ENCODE results near the gene PKLR.

Gene PKLR

DNA sequence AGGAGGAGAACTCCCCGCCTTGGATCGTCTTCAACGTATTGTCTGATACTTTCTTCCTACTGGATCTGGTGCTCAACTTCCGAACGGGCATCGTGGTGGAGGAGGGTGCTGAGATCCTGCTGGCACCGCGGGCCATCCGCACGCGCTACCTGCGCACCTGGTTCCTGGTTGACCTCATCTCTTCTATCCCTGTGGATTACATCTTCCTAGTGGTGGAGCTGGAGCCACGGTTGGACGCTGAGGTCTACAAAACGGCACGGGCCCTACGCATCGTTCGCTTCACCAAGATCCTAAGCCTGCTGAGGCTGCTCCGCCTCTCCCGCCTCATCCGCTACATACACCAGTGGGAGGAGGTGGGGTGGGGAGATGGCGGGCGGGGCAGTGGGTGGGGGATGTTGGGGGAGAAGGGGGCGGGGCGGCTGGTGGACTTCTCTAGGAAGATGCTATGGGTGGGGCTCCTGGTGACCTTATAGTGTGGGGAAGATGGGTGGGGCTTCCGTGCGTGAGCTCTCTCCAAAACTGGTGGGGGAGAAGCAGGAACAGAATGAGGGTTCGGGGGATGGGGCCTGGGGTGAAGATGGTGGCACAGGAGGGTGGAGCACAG, 18.6 kb downstream of the PKLR start:
- DNase-seq, result no peak

DNA sequence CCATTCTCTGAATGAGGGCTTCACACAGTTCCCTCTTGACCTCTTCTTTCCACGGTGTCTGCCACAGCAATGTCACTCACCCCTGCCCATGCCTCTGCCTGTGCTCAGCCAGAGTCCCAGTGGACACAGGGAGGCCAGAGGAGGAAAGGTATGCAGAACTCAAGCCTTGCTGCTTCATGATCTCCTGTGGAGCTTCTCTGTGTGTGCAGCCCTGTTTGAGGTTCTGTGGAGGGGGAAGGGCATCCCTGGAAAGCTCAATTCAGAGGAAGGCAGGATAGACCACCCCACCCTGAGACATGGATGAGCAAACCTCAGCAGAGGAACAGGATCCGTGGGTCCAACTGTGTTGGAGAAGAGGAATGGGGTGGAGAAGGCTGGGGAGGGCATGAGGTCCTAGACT, 22.0 kb downstream of the PKLR start:
- DNase-seq, result no peak

DNA sequence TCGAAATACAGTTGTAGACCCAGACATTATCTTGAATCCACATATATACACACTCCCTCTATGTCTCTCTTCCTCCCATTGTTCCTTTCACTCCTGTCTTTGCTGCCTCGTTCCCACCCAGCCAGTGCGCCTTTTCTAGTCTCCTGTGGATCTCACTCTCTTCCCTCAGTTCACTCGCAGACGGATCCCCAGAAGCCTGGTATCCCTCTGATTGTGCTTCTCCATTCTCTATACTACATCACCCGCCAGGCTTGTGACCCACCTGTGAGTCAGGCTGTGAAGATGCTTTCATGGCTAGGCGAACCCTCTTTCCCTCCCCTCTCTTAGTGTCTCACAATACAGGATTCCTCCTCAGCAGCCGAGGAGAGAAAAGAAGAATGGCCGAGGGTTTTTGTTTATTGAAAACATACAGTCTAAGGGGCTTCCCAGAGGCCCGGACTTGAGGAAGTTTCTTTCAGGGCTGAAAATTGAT, 22.5 kb downstream of the PKLR start:
- no peak for DNase-seq

DNA sequence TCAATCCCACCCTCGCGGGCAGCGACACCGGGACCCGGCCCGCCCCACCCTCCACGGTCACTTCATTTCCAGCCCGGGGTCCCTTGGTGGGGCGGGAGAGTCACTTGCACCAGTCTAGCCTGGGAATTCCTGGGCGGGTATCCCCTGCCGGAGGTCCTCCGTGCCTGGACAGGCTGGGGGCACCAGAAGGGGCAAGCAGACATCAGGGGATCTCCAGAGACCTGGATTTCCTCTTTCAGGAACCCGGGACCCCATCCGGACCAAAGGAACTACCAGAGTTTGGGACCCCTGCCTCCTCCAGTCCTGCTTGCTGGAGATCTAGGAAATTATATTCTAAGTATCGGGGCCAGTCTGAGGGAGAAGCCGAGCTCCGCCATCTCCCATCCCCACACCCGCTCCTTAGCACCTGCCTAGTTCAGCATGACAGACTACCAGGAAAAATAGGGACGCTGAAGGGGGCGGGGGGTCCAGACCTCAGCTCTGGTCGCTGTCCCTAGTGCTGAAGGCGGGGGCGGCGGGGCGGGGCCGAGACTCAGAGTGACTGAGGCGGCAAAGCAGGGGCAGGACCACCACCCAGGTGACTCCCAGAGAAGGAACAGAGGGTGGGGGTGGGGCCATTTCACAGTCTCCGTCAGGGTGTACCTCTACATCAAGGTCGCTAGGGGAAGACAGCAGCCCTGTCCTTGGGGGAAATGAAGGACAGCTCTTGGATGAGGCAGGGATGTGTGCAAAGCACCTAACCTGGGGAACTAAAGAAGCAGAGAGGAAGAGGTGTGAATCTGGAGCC, 23.1 kb downstream of the PKLR start:
- DNase-seq, result peak; percentile 53

DNA sequence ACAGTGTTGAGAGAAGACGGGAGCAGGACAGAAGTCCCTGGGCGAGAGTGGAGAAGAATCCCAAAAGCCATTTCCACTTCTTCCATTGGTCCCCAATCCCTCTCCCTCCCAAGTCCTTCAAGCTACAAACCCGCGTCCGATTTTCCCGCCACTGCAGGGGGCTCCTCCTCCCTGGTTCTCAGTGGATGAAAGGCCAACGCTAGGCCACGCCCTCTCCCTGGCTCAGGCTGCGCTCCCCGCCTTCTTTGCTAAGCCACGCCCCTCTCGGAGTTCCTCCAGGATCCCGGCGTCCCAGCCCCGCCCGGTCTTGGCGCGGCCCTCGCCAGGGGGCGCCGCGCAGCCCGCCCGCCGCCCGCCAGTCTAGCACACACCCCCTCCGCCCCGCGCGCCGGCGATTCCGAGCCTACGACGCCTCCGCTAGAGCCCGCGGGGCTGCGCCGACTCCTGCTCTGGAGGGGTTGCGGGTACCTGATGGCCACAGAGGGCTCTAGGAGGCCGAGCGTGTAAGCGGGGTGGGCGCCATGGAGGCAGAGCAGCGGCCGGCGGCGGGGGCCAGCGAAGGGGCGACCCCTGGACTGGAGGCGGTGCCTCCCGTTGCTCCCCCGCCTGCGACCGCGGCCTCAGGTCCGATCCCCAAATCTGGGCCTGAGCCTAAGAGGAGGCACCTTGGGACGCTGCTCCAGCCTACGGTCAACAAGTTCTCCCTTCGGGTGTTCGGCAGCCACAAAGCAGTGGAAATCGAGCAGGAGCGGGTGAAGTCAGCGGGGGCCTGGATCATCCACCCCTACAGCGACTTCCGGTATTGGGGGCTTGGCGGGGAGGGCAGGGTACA, 24.0 kb downstream of the PKLR start, which contains the start of gene HCN3:
TSS of gene HCN3 (plus strand) at position 394 of the 832 bp plus-strand sequence. CDS start at position 522, 128 bp downstream.
- peak; percentile 98 for DNase-seq

DNA sequence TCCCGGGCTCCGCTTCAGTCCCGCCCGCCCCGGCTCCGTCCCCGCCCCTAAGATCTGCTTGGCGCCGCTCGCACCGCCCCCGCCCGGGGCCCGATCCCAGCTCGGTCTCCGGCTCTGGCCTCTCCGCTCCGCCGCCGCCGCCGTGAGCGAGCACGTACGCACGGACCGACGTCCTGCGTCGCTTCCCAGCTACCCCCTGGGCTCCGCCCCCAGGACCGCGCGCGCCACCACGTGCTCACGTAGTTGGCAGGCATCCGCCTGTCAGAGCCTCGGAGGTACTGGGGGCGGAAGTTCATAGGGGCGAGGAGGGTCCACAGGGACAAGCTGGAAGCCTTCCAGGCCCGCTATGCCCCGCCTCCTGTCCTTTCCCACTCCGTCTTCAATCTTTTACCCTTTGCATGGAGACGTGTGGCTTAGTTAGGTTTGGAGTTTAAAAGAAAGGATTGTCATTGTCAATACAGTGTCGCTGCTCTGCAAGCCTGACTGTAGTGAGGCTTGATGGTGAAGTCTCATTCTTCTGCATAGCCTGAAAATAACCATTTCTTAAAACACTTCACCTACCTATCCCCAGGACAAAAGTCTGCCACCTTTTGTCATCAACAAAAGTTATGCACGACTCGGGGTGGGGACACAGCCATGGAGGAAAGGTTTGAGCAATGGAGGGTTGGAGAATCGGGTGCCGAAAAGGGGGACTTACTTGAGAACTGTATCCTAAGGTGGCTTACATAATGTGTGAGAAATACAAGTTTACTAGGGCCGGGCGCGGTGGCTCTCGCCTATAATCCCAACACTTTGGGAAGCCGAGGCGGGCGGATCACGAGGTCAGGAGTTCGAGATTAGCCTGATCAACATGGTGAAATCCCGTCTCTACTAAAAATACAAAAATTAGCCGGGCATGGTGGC, 27.6 kb downstream of the PKLR start, which contains the start of gene CLK2:
TSS of gene CLK2 (minus strand) at position 162 of the 903 bp plus-strand sequence. CDS start 2,527 bp downstream, outside the sequence.
- peak; percentile 86 for DNase-seq

DNA sequence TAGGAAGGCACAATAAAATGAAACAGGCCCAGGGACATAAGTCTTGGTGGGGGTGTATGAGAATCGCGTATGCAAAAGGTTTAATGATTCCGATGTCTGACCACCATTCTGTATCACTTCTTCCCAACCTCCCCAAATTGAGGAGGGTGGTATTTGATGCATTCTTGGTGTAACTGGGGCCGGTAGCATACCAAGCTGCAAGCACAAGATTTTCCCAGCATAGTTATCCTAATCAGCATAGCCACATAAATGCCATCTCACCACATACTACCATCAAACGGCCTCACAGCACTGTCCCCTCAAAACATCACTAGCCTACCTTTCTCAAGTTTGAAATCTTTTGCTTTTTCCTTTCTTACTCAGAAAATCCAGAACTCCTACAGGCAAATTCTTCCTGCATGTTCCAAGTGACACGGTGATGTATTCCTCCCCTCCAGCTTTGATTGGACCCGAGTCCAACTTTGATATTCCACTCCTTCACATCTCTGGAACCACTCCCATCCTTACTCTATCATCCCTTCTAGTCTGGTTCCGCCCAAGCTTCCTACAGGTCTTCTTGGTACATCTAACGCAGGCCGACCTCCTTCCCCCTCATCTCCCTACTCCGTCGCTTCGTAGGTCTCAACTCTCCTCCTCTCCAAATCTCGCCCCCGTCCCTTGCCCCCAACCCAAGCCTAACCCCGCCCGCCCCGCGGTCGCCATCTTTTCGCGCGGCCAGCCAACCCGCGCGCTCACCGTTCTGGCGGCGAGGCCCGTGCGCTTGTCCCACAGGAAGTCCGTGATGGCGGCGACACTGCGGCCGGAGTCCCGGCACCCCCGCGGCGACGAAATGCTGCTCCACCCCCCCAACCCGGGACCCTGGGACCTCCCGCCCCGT, 28.5 kb downstream of the PKLR start:
- peak; percentile 44 for DNase-seq

DNA sequence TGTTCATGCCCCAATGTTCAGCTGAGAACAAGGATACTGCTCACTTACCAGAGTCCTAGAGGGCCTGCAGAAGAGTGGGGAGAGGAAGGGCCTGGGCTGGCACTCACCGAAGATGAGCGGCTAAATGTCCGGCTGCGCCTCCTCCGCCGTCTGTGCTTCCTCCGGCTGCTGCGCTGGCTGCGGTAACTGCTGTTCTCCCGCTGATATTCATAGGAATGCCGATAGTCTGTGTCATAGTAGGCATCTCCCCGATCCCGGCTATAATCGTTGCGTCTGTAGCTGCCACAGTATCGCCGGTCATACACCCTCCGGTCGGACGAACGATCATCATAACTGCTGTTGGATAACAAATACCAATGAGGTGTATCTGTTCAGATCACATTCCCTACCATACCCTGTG, 31.9 kb downstream of the PKLR start:
- no peak for DNase-seq

DNA sequence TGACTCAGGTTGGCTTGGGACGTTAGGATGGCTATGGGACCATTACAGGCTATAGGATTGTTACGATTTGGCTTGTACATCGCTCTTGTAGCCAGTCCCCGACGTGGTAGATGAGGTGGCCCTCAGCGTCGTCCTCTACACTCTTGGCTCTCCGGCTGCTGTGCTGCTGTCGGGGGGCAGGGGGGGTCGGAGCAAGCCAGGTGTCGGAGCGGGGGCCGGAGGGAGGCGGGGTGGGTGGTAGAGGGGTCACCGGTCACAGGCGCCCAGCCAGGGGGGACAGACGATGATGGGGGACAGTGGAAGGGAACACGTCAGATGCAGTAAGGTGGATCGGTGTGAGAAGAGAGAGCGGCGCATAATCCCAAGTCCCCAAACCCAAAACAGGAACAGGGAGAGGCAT, 32.6 kb downstream of the PKLR start:
- no peak for DNase-seq

DNA sequence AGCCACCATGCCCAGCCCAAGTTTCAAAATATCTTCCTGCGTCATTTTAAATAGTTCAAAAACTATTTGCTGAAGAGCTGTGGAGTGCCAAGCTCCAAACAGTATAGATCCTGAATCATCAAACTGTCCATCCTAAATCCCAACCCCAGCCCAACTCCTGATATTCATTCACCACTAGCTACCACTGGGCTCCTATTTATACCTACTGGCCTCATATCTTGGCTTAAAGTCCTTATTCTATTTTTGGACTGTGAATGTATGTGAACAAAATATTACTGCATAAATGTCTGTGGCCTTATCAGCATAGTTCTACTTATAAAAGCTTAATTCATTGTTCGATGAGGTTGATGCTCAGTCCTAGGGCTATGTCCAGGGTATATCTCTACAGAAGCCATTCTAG, 33.9 kb downstream of the PKLR start:
- no peak for DNase-seq

DNA sequence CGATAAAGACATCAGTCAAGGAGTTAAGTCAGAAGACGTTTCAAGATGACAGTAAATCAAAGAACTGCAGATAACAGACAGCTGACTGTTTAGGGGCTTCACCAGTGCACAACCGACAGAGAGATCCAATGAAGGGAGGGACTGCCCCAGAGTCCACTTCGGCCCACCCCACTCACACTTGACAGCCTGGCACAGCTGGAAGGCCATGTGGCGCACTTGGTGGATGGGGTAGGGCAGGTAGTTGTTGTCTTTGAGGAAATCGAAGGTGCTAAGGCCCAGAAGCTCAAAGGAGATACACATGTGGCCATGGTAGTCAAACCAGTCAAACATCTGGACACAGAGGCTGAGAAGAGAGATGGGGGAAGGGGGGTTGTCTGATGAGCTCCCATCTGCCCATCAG, 34.7 kb downstream of the PKLR start:
- no peak for DNase-seq

DNA sequence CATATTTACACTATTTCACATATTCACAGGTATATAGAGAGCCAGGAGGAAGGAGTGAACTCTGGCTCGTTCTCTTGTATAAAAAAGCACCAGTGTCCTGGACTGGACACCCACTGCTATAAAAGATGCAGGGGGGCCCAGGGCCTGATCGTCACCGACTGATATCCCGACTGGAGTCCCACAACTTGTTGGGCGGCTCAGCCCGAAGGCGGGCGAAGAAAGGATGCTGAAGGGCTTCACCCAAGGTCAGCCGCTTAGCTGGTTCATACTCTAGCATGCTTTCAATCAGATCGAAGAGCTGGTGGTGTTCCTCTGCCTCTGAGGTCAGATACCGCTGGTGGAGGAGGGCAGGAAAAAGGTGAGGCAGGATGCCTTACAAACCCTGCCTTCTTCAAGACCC, 38.2 kb downstream of the PKLR start:
- DNase-seq, result no peak

DNA sequence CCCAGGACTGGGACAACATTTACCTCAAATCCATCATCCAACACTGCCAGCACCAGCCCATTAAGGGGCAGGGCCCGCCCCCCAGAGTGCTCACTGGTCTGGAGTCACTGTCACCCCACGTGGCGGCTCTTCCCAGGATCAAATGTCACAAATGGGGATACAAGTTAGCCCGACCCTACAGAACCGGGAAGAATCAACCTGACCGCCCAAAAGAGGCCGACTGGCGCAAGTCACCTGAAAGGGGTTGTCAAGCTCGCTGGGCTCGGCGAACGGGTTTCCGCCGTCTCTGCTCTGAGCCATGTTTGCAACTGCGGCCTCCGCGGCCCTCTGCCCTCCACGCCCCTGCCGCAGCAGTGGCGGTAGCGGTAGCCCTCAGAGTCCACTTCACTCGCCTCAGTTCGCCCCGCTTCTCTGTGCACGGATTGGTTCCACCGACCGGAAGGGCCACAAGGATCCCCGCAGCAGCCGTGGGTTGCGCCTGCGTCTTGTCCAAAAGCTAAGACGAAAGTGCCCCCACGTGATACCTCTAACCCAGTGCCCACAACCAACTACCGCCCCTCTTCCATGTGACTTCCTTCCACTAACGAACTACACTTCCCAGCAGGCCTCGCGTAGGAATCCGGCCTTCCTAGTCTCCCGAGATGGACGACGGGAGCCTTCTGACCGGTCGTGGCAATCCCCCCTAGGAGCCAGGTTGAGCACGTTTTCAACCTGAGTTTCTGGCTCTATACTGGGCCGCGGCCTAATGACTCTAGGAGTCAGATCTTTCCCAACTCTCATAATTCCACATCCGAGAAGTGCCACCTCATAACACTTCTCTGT, 39.2 kb downstream of the PKLR start, which contains the start of gene SCAMP3:
TSS of gene SCAMP3 (minus strand) at position 509 of the 822 bp plus-strand sequence. CDS start at position 300, 209 bp downstream.
- peak; percentile 97 for DNase-seq

DNA sequence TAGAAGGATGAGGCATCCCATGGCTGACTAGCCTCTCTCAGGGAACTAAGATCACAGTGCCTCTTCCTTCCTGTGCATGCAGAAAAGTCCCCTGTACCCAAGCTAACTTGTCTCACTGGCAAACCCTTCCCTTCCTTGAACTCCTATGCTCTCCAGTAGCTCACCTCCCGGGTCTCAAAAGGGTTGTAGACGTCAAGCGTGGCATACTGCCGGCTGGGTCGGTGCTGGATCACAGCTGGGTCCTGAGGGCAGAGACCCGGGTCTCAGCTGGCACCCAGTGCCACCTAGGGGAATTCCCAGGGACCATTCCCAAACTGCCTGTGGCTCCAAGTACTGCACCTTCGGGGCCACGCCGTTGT, 39.8 kb downstream of the PKLR start:
- no peak for DNase-seq

DNA sequence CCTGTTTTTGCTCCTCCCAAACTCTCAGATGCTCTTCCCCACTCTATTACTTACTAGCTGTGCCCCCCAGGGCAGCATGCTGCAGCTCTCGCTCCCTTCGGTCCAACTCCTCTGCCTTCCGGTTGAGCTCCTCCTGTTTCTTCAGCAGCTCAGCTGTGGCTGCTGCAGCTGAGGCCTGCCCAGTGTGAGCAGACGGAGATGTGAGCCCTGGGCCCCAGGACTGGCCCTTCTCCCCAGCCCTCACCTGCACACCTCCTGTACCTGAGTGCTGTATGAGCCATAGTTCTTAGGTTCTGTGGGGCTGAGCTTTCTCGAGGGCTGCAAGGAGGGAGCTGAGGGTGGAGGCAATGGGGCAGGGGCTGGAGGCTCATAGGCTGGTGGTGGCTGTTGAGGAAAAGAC, 41.0 kb downstream of the PKLR start:
- DNase-seq, result no peak

DNA sequence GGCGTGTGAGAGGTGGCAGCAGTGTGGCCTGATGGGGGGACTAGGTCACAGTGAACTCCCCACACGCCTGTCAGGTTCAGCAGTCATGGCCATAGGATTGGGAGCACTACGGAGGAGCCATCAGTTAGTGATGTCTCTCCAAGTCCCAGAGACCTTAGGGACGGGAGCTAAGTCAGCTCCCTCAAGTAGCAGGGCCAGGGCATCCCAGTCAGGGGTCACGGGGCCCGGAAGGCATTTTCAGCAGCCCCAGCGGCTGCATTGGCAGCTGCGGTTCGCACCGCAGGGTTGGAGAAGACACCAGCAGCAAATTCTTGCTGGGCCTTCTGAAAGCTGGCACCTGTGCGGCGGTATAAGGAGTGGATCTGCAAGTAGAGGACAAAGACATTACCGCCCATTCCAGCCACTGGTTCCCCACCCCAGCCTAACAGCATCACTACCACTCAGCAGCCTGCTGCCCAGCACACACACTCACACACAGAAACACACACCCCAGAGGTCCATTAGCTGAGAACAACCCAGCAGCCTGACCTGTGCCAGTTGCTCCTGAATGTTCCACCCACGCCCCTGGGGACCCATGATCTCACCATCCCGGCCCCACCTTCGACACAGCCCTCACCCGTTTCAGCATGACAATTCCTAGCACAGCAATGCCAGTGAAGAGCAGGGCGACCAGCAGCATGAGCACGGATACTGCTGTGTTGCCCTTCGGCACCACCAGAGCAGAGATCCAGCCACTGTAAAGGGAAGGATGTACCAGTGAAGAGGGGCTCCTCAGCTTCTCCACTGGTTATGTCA, 45.0 kb downstream of the PKLR start:
- DNase-seq, result no peak

DNA sequence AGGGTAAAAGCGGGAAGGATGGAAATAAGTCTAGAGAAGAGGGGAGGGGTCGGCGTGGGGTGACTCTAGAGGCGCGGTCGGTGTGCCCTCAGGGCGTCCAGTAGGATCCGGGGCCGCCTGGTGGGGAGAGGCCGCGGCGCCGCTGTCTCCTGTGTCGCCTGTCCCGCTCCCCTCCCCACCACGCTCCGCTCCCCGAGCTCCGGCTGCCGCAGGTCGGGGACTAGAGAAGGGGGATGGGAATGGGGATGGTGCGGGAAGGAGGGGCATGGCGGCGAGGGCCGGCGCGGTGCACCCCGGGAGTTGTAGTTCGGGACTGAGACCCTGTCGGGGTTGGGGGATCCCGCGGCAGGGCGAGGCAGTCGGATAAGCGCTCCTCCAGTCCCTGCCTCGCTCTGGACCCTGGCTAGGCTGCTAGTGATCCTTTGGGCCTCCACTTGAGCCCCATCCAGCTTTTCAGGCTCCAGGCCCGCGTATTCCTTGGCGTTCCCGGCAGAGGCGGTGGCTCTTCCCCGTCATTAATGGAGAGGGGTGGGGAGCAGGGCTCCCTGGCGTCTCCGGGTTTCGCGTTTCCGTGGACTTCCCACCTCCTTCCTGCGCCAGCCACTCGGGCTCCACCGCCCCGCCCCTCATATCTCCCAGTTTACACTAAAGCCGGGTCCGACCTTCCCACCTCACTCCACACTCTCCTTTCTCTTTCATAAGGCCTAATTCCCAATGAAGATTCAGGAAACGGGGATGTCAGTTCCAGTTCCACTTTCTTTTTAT, 45.8 kb downstream of the PKLR start, which contains the start of gene ENTREP3:
TSS of gene ENTREP3 (minus strand) at position 241 of the 765 bp plus-strand sequence. CDS start 606 bp downstream, outside the sequence.
- DNase-seq, result peak; percentile 26

DNA sequence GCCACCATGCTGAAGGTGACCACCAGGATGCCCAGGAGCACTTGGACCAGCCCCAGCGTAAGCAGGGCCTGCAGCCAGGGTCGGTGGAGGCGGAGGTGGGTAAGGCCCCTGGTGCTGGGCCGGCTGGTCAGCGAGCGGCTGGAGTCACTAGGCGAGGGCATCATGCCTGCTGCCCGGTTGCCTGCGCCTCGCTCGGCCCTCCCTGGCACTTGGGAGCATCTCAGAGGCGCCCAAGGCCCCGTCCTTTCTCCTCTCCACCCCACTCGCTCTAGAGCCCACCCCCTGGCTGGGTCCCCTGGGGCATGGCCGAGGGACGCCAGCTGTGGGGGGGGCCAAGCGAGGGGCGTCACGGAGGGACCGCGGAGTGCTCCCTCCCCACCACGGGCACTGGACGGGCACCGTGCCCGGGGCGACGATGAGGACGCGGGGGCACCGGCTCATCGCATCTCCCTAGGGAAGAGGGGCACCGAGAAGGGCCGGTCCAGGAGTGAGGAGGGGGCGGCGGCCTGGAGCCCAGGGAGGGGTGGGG, 46.5 kb downstream of the PKLR start:
- no peak for DNase-seq
